ENCODE data around the gene RNF7. TPM values are rescaled to one million over a fixed set of nuclear protein-coding genes. Genes with fewer than 3 reads are reported as not detected.

RNF7 gene
- total RNA-seq, 4 donors from 2014 or later = 57.8 to 93.8 (median 76.0) TPM

- no peak for TF ChIP-seq CTCF (IDR thresholded peaks at IDR 0.05; ENCODE audit: low read depth)
Observed at GRCh38 chr3:141725036-141725435, 13.1 kb upstream of the RNF7 start.

- TF ChIP-seq CTCF (IDR thresholded peaks at IDR 0.05; ENCODE audit: low read depth) = no peak
Observed at GRCh38 chr3:141726483-141726882, 11.6 kb upstream of the RNF7 start.

GRCh38 chr3:141728355-141728892, 9.7 kb upstream of the RNF7 start:
- no peak for TF ChIP-seq CTCF (IDR thresholded peaks at IDR 0.05; ENCODE audit: low read depth)

GRCh38 chr3:141729240-141729639, 8.9 kb upstream of the RNF7 start:
- no peak for TF ChIP-seq CTCF (IDR thresholded peaks at IDR 0.05; ENCODE audit: low read depth)

- TF ChIP-seq CTCF (IDR thresholded peaks at IDR 0.05; ENCODE audit: low read depth) = no peak
Observed at GRCh38 chr3:141735176-141735575, 2.9 kb upstream of the RNF7 start.

GRCh38 chr3:141735770-141736465, 2.2 kb upstream of the RNF7 start:
- TF ChIP-seq CTCF (IDR thresholded peaks at IDR 0.05; ENCODE audit: low read depth) = no peak

GRCh38 chr3:141737093-141737492, 1.0 kb upstream of the RNF7 start:
- TF ChIP-seq CTCF (IDR thresholded peaks at IDR 0.05; ENCODE audit: low read depth) = no peak
